ENCODE data around the gene TPM3. TPM values are rescaled to one million over a fixed set of nuclear protein-coding genes. Genes with fewer than 3 reads are reported as not detected.

The TPM3 gene
- 358 and 470 TPM in 2 replicates for total RNA-seq

DNA sequence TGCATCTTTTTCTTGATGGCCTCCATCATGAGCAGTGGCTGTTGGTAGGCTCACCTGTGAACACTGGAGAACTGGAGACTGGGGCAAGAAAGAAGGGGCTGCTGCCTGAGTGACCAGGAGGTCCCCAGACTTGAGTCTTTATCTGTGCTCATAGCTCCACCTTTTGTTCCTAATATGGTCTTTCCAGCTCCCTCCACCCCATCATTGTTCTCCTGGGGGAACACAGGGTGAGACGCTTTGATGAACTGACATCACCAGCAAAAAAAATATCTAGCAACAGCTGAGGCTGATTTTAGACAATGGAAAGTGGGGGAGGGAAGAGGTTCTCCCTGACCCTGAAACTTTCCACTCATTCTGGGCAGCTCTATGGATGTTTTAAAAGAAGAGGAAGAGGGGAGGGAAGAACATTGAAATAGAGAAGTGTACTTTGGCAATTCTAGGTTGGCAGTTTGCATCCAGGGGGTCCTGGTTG is at the start of gene TPM3:
TPM3 (minus strand) TSS at position 111 of the 472 bp plus-strand sequence; CDS start at position 29, 82 bp downstream.

DNA sequence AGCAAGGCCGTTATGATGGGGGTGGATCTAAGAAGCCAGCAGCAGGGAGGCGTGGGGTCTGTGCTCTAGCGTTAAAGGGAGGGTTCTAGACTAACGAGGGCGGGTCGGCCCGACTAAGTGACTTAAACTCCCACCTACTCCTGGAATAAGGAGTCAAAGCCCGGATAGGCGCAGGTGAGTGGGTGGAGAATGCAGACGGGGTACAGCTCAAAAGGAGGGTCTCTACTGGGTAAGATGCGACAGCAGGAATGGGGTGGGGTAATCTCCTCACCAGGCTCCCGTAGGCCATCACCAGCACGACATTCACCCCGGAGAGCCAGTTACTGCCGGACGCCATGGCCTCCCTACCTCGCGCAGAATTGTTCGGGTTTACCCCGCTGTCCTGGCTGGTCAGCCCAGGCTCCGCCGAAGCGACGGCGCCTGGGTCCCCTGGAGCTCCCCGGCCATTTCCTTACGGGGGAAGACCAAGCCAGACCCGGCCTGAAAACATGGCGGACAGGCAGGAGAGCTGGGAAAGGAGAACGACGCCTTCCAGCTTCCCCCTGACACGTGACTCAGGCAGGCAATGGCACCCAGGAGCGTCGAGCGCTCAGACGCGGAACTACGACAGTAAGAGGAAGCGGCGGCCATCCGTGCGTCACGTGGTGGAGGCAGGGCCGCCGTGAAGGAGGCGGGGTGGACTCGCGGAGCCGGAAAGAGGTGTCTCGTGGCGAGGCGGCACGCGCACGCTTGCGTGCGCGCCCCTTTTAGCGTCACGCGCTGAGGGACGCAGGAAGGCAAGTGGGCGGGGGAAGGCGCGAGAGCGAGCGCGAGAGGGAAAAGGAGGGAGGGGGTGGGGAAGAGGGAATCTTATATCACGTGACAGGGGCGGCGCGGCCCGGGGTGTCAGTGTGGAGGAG is 28.4 kb upstream of the TPM3 start, which contains the start of gene UBAP2L:
UBAP2L (plus strand) TSS at position 885 of the 899 bp plus-strand sequence. CDS start 4,169 bp downstream, outside the sequence.

DNA sequence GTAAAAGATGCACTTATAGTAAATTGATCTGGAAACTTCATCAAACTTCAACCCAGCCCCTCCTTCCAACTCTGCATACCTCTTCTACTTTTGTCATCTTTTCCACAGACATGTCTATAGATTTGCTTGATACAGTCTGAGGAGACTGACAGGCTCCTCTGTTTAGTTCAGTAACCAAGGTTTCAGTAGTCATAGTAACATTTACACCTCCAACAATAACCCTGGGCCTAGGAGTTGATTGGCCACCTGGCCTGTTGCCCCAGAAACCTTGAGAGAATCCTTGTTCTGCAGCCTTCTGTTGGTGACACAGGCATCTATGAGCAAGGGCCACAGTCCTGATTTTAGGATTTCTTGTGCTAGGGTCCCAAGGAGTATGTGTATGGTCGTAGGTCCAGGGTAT is 14.3 kb upstream of the TPM3 start, which contains the start of gene CFAP141:
CFAP141 (minus strand) TSS at position 138 of the 400 bp plus-strand sequence; CDS start at position 112, 26 bp downstream.

GRCh38 chr1:154154534-154155191 is 37.2 kb downstream of the TPM3 start, which contains the start of gene NUP210L:
Gene NUP210L, minus strand, starts transcription at chr1:154155073.

Other genes starting within 250 kb of the TPM3 start
- gene DENND4B, start 245.4 kb downstream of the TPM3 start, total RNA-seq, result 16.4 and 17.9 TPM in 2 replicates
- 11.1 and 15.9 TPM in 2 replicates for gene CRTC2, start 233.5 kb downstream of the TPM3 start, total RNA-seq
- gene SLC39A1, start 228.6 kb downstream of the TPM3 start, total RNA-seq, result 92.6 and 96.6 TPM in 2 replicates
- gene CREB3L4, start 224.2 kb downstream of the TPM3 start, total RNA-seq, result 9.4 and 12.8 TPM in 2 replicates
- 191 and 223 TPM in 2 replicates for gene JTB, start 214.4 kb downstream of the TPM3 start, total RNA-seq
- gene RAB13, start 205.8 kb downstream of the TPM3 start, total RNA-seq, result 23.6 and 34.6 TPM in 2 replicates
- 2,325 and 2,353 TPM in 2 replicates for gene RPS27, start 201.3 kb downstream of the TPM3 start, total RNA-seq
- not detected in 2 replicates for gene NUP210L, start 37.0 kb downstream of the TPM3 start, total RNA-seq
- not detected in 2 replicates for gene CFAP141, start 14.2 kb upstream of the TPM3 start, total RNA-seq
- gene UBAP2L, start 28.9 kb upstream of the TPM3 start, total RNA-seq, result 58.8 and 82.0 TPM in 2 replicates
- 108 and 114 TPM in 2 replicates for gene HAX1, start 80.5 kb upstream of the TPM3 start, total RNA-seq
- 0.78 and 1.2 TPM in 2 replicates for gene AQP10, start 129.0 kb upstream of the TPM3 start, total RNA-seq
- gene ATP8B2, start 133.4 kb upstream of the TPM3 start, total RNA-seq, result 15.3 and 26.4 TPM in 2 replicates
- gene IL6R, start 213.2 kb upstream of the TPM3 start, total RNA-seq, result 35.9 and 41.9 TPM in 2 replicates

Data from airway epithelial cell (primary cell).